HG03469 (cell line): ENCODE results near the gene SLC44A1.

Experiments
- ATAC-seq: cut with Tn5 transposase; IDR thresholded peaks from one replicate; pipeline ENCODE4 v1.9.1; 2021; ENCODE audit warnings: mild to moderate bottlenecking, moderate library complexity, moderate number of reproducible peaks; ENCODE audit not compliant: unreplicated experiment

The SLC44A1 gene

DNA sequence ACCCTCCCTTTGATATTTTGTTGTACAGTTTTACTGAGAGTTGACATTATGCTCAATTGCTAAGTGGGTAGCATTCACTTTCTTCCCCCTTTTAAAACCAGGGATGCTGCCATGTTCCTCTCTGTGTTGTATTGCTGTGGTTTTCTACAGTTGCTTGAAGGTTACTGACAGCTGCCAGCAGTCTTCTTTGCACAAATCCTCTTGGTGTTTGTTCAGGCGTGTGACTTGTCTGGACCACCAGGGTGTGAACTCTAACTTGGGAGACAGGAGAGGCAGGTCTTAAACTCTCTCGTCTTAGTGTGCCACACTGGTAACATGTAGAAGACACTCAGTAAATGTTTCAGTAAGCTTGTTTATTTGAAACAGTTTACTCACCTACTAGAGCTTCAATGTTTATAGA is 25.1 kb downstream of the SLC44A1 start:
- no peak for ATAC-seq

DNA sequence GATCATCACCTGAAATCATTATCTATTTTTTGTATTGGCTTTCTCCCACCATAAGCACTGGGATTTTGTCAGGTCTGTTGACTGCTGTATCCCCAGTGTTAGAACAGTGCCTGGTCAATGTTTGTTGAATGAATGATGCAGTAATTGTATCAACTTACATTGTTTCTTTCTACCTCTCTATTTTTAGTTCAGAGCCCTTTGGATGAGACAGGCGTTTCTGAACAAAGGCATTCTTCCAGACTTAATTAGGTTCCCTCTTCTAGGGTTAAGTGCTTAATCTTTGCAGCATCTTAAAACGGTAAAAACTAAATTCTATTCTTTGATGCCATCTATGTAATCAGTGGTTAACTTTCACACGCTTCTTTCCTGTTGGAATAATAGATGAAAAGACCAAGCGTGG is 26.3 kb downstream of the SLC44A1 start:
- no peak for ATAC-seq

DNA sequence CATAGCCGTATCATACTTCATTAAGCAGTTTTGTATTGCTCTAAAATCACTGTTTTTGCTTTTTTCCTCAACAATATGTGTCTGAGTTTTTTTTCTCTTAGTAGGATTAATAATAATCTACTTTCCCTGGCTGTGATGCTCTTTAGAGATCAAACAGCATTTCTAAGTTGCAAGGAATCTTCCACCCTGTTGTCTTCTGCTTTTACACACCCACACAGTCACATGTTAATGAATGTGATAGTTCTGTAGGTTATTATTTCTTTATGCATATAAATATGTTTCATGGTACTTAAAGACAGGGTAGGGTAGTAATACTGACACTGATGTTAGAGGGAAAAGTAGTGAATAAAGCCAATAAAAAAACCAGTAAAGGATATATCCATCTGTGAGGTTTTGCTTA is 29.3 kb downstream of the SLC44A1 start:
- ATAC-seq, result no peak

DNA sequence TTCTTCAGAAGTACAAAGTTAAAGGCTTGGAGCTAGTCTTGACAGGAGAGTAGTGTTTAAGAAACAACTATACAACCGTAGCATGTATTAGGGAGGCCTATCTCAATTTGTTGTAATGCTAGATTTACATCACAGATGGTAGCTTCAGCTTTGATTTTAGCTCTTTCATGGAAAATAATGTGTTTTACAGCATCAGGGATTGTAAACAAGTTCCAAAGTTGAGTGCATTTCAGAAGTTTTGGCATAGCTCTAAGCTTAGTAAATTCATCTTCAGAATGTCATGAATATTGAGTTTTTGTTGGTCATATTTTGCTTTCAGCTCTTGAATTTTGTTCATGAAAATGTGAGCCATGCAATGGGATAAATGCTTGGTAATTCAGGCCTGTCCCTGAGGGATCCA is 30.7 kb downstream of the SLC44A1 start:
- ATAC-seq, result no peak

DNA sequence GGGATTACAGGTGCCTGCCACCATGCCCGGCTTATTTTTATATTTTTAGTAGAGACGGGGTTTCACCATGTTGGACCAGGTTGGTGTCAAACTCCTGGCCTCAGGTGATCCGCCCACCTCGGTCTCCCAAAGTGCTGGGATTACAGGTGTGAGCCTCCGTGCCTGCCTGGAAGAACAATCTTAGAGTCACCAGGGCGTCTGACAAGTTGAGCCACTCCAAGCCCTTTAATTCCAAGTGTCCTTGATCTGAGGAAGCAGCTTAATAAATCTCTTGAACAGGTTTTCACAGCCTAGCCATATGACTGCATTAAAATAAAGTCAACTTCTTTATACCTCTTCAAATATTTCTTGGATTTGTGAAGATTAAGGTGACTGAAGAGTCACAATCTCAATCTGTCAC is 31.5 kb downstream of the SLC44A1 start:
- no peak for ATAC-seq

DNA sequence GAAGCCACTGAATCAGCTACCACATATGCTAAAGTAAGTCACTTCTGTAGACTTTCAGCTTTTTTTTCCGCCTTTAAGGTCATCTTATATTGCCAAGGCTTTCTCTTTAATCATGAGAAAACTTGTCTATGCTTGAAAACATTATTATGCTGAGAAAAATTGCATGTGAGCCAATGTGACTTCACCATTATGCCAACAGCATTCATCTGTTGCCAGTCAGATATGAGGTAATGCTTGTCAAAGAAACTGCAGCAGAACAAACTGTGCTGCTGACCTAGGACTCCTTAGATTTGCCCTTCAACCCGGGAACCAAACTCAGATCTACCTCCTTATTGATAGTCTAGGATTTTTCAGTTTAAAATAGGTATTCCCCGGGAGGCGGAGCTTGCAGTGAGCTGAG is 34.3 kb downstream of the SLC44A1 start:
- no peak for ATAC-seq

DNA sequence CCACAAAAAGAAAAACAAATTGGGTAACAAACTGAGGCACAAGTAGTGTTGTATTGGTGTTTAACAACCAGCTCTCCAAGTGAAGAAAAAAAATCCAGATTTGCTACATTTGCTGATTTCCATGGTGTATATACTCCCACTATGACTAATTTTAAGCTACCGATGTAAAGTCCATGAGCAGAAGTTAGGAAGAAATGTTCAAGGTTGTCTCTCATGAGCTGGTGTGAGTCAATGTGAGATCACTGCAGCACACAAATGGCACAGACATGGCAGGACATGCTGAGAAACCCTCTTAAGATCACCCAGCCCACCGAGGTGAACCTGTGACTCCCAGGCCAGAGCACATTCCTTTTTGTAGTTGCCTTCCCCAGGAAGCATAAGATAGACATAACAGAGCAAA is 36.2 kb downstream of the SLC44A1 start:
- ATAC-seq, result no peak

DNA sequence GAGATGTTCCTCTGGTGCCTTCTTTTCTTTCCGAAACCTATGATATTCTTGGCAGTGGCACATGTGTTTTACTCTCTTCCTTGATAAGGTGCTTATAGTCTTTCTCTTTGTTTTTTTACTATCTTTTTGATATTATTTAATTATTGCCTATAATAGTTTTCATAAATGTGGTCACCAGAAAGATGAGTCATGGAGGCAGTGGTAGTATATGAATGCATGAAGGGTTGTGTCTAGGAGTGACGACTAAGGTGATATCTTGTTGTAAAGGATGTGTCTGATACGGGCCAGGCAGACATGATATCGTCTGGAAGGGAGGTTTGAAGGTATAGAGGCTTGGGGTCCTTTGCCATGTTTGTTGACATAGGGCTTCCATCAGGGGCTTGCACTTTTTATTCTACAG is 36.8 kb downstream of the SLC44A1 start:
- no peak for ATAC-seq

DNA sequence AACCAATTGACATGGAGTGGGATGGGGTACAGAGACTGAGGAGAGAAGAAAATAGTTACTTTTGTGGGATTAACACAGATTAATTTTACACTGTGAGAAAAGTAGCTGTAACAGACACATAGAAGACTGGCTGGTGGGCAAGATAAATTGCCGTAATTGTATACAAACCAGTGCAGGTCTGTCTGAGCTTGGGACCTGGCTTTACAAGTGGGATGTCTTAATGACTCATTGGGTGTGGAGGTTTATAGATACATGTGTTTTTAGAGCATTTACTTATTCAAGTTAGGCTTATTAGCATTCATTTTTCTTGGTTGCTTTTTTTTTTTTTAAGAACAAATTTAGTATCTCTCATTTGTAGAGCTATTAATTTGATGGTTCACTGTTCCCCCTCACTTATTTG is 37.5 kb downstream of the SLC44A1 start:
- no peak for ATAC-seq

DNA sequence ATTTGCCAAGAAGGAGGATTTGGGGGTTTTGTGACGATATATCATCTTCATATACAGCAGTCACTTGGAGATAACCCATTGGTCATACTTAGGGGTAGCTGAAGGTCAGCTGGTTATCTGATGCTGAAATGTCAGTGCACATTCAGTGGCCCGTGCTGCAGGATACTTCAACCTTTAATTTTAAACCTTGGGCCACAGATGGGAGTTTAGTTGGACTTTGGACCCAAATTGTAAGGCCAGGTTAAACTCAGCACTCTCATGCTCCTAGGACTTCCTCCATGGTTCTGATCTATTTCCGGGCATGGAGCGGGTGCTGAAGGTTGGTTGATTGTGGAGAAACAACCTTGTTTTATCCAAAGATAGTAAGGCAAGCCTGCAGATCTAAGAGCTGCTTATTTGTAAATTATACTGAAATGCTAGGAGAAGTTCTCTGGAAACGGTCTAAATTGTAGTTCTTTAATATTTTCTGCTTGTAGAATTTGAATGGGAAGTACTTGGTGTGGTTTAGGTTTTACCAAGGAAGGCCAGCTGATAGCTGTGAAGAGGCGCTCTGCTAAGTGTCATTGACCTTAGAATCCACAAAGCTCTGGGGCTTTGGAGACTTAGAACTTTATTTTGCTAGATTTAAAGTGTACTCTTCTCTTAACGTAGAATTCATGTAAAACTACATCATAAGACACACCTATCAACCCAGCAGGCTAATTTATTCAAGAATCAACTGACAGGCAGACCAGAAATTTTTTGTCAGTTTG is 38.6 kb downstream of the SLC44A1 start:
- ATAC-seq, result no peak

DNA sequence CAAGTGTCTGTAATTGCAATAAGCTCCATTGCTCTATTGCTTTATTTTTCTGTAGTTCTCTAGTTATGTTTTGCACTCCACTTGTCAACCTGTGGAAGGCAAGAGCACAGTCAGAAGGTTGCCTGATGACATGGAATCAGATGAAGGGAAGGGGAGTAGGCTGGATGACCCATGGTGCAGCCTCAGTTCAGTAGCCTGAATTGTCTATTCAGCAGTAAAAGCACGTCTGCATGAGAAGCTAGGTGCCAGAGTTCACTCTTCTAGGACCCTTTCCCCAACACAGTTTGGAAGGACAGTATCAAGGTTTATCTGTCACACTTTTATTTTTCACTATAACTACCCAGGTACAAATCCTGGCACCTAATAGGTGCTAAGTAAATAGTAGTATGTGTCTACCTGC is 39.3 kb downstream of the SLC44A1 start:
- no peak for ATAC-seq

DNA sequence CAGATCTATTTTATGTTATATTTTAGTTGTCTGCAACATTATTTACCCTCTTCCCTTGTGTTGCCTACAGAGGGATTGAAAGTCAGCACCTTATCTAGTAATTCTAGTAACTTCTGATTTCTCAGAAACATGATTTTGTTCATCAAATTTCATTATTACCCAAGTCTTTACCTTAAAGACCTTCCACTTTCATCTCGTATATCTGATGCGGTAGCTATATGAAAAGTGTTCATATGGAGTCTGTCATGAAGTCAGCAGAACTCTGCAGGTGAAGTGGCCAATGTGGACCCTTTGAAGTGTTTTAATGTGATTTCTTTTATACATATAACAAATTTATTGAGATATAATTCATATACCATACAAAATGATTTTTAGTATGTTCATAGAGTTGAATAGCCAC is 40.0 kb downstream of the SLC44A1 start:
- no peak for ATAC-seq

DNA sequence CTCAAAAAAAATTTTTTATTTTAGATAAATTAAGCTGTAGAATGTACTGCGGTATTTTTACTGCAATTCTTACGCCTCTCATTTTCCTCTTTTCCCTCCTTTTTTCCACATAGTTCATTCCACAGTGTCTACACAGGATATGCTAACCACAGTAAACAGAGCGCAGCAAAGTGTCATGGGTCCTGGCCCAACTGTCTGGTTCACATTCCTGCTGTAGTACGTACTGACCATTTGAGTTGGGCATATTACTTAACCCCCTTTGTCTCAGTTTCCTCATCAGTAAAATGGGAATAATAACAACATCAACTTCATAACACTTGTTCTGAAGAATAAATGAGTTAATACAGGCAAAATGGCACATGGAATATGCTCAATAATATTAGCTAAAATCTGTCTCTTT is 41.6 kb downstream of the SLC44A1 start:
- ATAC-seq, result no peak

DNA sequence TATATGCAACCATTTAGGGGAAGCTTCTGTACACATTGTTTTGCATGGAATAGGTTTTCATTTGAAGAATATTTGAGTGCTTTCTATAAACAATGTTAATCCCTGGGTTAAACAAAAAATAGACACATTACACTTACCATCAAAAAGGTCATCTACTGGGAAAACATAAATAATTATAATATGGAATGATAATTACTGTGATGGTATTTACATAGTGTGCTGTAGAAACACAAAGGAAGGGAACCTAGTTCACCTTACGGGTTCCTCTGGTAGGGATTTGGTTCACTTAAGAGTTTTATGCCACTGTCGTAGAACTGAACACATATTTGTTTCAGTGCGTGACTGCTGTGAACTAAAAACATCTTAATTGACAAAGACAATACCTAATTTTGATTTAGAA is 44.9 kb downstream of the SLC44A1 start:
- no peak for ATAC-seq

DNA sequence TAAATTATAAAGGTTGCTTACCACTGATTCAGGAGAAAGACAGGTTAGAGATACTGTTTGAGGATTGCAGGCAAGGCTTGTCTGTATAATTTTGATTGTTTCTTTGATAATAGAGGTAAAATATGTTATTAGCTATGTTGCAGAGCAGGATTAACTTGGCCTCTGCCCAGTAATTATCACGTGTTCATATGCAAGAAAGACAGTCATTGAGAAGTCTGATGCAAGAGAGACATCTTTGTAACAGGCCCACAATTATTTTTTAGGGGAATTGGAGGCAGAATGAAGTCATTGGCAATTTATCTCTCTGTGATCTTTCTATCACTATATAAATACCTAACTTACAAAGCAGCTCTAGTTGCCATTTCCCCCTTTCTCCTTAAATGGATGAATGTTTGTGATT is 46.0 kb downstream of the SLC44A1 start:
- ATAC-seq, result no peak

DNA sequence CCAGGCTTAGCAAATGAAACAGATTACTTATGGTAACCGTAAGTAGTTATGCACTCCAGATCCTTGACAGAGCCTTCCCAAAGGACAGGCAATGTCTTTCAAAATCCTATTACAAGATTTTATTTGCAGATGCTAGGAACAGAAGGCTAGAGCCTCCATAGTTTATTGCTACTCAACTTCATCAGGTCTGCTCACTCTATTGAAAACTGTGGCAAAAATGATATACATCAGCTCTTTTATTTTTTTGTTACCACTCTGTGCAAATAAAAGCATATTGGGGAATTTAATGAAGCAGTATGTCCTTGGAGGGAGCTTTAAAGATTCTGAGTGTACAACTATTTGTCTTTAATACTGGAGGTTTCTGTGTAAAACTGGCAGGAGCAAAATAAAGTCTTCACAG is 46.5 kb downstream of the SLC44A1 start:
- no peak for ATAC-seq

DNA sequence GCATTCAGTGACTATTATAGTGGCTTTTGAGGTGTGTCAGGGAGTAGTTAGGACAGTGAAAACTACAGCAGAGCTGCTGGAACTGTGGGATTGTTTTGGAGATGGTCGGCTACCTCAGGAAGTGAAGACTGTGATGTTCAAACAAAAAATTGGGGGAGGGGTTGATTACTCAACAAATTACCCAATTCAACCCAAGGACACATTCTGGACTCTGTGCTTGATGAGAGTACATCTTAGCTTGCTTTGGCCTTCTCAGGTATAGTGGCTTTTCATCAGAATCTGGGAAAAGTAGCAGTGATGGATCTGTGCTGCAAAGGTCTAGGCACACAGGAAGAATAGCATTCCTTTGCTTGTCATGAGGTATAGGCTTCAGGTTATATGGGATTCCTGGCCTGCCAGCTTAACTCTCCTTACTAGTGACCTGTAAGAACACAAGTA is 47.0 kb downstream of the SLC44A1 start:
- no peak for ATAC-seq

DNA sequence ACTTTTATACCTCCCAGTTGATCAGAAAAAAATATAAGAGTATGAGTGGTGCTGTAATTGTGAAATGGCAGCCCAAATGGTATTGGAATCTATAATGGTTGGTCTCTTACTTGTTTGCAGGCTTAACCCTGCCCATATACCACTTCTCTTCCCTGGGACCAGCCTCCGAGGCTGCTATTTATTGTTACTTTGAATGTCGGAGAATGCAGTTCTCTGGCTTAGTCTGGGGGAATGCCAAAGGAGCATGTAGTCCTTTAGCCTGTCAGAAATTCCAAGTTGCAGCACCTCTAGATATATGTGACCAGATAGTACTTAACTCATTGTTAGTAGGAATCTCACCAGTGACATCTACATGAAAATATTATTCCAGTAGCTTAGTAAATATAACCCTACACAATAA is 47.5 kb downstream of the SLC44A1 start:
- ATAC-seq, result no peak

DNA sequence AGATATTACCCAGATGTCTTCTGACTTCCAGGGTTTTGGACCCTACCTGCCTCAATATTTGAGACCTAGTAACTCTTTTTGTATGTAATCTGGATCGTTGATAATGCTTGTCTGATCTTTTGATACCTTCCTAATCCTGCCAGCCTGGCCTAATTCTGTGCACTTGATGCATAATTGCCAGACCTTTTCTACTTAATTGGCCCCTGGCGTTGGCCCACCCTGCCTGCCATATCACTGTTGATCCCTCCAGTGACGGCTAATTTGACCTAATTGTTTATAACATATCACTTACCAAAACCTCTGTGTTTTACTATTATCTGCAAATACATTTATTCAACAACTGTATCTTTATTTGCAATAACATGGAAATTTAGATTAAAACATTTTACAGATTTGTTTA is 49.0 kb downstream of the SLC44A1 start:
- ATAC-seq, result no peak

DNA sequence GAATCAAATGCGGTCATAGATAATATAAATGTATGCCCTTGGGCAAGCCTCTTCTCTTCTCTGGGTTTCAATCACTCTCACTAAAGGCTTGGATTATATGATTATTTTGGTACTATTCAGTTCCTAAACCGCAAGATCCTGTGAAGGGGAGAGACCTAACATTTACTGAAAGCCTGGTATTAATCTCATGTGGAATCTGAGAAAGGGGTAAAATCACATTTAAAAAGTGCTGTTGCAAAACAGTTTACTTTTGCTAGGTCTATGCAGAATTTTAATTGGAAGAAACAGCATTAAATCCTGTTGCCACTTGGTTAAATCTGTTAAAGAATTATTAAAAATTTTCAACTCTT is 50.7 kb downstream of the SLC44A1 start:
- no peak for ATAC-seq

DNA sequence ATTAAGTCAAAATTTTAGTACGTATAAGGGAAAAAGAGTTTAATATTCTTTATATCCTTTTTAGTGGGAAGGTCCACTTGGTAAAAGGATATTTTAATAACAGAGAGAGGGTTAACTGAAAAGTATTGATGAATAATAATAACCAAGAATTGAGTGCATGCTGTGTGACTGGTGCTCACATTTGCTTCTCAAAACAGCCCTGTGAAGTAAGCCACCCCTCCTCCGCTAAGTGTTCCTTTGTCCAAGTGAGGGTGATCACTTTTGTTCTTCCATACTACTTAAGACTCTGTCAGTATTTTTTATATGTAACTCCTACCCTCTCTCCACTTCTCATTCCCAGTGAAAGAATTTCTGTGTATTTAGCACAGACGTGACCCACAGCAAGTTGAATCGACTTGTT is 51.5 kb downstream of the SLC44A1 start:
- no peak for ATAC-seq

DNA sequence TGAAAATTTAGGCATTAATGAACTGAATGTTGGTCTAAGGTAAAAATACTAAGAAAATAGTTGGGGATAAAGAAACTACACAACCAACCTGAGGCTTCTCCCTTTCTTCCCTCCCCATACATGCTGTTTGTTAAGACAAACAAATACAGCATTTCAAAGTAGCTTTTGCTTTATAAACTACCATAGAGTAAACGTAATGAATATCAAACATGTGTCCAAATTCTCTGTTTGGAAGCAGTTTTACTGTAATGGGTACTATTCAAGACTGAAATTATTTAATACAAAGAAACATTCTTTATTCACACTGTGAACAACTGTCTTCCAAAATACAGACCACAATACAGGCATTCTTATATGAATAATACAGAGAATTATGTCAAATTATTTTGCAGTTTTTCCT is 52.0 kb downstream of the SLC44A1 start:
- ATAC-seq, result no peak

DNA sequence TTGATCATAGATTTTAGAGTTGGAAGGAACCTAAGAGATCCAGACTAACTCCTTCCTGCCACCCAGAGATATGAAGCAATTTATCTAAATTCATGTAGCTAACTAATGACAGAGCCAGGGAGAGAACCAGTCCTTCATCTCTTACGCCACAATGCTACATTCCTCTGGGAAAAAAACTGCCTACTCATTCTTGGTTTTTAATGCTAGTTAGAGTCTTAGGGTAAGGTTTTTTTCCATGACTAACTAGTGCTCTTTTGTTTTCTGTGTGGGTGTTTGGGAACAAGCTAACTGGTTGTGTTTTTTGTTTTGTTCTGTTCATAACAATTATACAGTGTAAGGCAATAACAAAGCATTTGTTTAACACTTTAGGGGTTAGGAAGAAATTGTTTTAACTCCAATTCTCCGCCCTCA is 52.4 kb downstream of the SLC44A1 start:
- no peak for ATAC-seq
